Left hindlimb (tissue), 1 donor: Measurements from ENCODE around the gene SIRT3.
A peak's percentile ranks its signal among the peaks of the same experiment; 100 is the strongest.
"Not testable (repeated sequence)": the region's sequence is repeated elsewhere in the genome, so short reads cannot be mapped to it uniquely, and the experiment has no call there.

ENCODE experiments used
- DNase-seq: peaks from one replicate; pipeline ENCODE4 v3.0.0-alpha.2; 2018

Gene SIRT3

GRCh38 chr11:238346-238745 lies 2.2 kb upstream of the SIRT3 start:
- not testable (repeated sequence) for DNase-seq

DNA sequence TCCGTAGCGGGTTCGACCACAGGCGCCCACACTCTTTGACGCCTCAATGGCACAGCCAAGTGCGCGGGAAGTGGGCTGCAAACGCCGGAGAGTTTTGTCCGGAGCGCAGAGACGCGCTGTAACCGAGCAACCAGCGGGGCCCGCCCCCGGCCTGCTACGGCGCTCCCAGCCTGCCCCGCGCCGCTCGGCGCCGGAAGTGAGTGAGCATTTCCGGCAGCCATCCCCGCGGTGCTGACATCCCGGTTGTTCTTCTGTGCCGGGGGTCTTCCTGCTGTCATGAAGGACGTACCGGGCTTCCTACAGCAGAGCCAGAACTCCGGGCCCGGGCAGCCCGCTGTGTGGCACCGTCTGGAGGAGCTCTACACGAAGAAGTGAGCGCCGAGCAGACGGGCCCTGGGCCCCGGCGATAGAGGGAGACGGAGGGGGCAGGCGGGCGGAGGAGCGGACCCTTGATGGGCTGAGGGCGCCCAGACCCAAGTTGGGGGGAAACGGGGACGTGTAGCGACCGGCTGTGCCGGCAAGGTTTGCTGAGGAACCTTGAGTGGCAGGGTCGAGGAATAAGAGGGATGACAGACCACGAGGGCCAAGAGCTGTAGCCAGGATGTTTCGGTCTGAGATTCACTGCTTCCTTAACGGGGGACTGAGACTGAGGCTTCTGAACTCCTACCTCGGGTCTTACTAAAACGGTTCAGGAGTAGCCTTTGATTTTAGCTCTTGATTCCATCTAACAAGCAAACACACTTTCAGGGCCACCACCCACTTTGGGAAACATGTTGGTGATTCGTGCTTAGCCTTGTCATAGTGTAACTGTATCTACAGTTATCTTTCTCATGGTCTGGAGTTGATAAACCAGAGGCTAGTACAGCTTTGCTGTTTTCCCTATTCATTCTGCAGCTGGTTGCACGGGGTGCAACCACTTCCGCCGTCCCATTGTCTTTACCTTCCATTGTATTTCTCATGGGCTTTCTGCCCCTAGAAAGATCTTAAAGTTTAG lies 929 bp upstream of the SIRT3 start, which contains the start of gene PSMD13:
TSS of gene PSMD13 (plus strand) at position 203 of the 994 bp plus-strand sequence. CDS start at position 277, 74 bp downstream.
- DNase-seq, result peak; percentile 90

GRCh38 chr11:235609-235996 lies 539 bp downstream of the SIRT3 start:
- no peak for DNase-seq

GRCh38 chr11:235180-235579 lies 962 bp downstream of the SIRT3 start:
- DNase-seq, result no peak

DNA sequence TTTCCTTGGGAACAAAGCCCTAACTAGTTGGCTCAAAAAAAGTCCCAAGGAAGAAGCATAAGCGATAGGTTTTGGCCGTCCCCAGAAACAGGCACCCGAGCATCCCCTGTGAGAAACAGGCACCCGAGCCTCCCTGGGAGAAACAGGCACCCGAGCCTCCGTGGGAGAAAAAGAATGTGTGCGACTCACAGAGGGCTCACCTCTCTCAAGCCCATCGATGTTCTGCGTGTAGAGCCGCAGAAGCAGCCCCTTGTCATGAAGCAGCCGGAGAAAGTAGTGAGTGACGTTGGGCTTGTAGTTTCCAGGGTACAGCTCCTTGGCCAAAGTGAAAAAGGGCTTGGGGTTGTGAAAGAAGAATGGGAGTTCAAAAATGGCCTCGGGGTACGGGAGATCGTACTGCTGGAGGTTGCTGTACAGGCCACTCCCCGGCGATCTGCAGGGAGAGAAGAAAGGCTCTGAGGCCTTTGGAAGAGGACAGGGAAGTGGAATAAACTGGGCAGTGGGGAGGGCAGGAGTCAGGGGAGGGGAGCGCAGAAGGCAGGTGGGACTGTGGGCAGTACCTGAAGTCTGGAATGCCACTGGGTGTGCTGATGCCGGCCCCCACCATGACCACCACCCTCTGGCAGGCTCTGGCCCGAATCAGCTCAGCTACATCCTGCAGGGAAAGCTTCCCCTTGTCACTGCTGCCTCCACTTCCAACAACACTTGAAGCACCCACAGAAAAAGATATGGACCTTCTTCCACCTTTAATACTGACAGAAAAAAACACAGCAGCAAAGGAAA lies 3.2 kb downstream of the SIRT3 start:
- DNase-seq, result no peak

DNA sequence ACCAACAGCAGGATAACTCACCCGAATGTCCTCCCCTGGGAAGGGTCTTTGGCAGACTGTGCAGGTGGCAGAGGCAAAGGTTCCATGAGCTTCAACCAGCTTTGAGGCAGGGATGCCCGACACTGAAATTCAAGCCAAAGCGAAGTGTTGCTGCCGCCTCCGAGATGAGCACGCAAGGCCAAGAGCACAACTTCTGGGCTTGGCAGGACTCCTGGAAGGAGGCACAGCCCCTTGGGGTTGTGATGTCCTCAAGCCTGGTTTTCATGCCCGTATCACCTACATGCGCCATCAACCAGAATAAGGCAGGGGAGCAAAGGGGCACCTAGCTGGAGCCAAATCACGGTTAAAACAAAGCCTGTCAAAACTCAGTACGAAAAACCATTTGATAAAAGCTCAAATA lies 5.7 kb downstream of the SIRT3 start:
- DNase-seq, result no peak

GRCh38 chr11:227824-228379 lies 8.2 kb downstream of the SIRT3 start:
- DNase-seq, result no peak

DNA sequence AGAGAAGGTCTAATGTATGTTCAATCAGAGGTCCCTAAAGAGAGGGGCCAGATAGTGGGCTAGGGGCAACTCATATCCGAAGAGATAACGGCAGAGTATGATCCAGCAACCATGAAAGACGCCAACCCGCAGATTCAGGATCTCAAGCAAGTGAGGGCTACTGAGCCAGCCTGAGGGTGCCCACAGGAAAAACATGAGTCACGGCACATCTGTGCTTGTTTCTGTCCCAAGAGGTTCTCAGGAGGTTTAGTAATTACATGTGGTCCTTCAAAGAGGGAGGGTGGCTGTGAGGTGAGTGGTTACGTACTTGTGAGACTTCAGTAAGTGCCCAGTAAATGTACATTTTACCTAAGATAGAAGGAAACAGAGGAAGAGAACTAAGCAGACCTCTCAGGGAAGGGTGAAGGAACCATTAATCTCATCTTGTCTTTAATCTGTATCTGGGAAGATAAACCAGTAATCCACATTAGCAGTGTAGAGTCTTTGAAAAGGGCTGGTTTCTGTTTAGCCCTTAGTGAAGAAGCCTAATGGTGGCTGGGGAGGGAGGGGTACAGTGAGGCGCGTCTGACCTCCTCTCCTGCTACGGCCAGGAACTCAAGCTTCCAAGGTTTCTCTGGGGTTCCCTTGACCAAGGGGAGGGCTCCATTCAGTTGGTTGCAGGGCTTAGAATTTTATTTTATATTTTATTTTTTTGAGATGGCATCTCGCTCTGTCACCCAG lies 10.2 kb downstream of the SIRT3 start:
- no peak for DNase-seq

DNA sequence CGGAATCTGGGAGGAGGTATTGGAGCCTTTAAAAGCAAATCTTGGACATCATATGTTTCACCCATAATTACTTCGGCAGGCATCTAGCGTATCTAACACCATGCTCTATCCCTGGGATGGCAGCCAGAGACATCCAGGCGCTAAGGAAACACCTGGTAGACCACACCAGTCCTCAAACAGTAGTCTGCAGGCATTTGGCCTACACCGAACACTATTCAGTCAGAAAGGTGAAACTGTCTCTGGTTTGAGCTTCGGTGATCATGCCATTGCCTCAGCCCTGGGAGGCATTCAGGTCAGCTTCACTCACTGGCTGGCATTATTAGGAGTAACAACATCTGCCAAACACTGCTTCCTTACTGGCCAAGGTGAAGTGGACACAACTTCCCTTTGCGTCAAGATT lies 11.7 kb downstream of the SIRT3 start:
- DNase-seq, result no peak

DNA sequence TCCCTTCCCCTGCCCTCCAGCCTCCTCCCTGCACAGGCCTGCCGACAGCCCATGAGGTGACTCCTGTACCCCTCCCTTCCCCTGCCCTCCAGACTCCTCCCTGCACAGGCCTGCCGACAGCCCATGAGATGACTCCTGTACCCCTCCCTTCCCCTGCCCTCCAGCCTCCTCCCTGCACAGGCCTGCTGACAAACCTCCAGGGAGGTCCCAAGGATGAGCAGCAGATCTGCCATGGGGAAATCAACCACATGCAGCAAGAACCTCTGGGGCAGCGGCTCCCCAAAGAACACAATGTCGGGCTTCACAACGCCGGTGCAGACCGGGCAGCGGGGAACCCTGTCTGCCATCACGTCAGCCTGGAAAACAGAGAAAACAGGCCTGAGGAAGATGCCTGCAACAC lies 12.3 kb downstream of the SIRT3 start:
- no peak for DNase-seq

- DNase-seq, result no peak
These were observed 12.9 kb downstream of the SIRT3 start for GRCh38 chr11:223026-223789.

GRCh38 chr11:221998-222789 lies 13.9 kb downstream of the SIRT3 start:
- no peak for DNase-seq

GRCh38 chr11:221539-221938 lies 14.6 kb downstream of the SIRT3 start:
- DNase-seq, result no peak

DNA sequence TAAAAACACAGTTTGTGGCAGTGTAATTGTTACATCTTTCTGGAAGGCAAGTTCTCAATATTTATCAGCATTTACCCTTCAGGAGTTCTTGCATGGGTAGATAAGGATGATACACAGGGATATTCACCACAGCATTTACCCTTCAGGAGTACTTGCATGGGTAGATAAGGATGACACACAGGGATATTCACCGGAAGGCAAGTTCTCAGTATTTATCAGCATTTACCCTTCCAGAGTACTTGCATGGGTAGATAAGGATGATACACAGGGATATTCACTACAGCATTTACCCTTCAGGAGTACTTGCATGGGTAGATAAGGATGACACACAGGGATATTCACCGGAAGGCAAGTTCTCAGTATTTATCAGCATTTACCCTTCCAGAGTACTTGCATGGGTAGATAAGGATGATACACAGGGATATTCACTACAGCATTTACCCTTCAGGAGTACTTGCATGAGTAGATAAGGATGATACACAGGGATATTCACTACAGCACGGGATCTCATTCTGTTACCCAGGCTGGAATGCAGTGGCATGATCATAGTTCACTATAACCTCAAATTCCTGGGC lies 15.4 kb downstream of the SIRT3 start:
- DNase-seq, result not testable (repeated sequence)

DNA sequence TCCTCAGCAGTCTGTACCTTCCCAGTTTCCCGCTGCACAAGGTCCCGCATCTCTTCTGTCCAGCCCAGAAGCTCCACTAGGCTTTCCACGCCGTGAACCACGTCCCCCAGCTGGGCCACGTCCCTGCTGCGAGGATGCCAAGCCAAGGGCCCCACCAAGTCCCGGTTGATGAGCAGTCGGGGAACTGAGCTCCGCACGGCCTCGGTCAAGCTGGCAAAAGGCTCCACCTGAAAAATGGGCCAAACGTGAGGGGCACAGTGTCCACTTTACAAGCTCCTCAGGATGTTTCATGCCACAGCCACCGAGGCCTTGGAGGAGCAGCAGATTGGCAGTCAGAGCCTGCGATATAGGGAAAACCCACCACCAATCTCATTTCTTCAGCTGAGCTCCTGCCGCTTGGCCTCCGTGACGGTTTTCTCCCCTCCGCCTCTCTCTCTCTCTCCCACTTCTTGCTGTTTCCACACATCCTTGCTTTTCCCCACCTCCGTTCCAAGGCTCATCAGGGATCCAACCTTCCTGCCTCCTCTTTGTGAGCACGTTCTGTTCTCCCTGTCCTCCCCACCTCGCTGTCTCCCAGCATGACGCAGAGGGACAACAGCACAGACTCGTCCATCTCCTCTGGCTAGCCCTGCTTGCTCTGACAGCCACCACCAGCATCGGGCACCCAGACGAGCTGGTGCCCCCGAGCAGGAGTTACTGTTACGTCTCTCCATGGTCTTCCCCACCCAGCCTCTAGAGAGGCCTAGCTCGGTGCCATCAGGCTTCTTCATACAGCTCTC lies 17.1 kb downstream of the SIRT3 start:
- DNase-seq, result no peak

DNA sequence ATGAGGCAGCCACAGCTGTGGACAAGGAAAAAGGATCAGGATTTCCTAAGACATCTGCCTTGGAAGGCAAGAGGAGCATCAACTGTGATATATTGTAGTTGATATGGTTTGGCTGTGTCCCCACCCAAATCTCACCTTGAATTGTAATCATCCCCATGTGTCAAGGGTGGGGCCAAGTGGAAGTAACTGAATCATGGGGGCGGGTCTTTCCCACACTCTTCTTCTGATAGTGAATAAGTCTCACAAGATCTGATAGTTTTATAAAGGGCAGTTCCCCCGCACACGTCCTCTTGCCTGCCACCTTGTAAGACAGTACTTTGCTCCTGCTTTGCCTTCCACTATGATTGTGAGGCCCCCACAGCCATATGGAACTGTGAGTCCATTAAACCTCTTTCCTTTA lies 18.4 kb downstream of the SIRT3 start:
- DNase-seq, result no peak

- no peak for DNase-seq
These were observed 19.8 kb downstream of the SIRT3 start for GRCh38 chr11:216081-216974.

DNA sequence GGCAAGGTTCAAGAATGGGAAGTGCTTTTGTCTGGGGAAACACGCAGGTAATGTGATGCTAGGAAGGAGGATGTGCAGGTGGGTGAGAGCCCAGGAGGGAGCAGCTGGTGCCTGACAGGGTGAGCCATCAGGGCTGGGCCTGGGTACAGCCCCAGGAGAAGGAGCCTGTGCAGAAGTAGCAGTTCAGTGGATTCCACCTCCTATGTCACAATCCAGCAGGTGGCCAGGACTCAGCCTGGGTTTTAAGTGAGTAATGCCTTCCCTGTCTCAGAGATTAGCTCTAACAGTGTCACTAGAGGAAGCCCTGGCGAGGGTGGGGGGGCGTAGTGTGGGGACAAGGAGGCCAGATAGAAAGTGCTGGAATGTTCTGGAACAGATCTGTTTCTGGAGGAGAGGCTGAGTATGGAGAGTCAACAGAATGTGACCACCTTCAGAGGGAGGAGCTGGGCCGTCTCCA lies 20.5 kb downstream of the SIRT3 start:
- DNase-seq, result no peak

- DNase-seq, result no peak
These were observed 22.1 kb downstream of the SIRT3 start for GRCh38 chr11:214083-214482.
